ENCODE data around the gene PSMB10.
"Not testable (repeated sequence)": the region's sequence is repeated elsewhere in the genome, so short reads cannot be mapped to it uniquely, and the experiment has no call there.

PSMB10 gene

DNA sequence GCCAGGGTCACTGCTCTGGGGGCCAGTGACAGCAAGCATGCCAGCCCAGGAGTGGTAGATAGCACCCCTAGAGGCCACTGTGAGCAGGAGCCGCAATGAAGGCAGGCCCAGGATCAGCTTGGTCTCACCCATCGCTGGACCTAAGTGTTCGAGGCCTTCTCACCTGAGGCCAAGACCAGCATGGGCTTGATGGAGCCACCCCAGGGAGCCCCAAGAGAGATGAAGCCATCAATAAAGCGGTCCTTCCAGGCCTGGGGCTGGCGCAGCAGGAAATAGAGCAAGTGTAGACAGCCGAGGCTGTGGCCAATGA lies 5.5 kb upstream of the PSMB10 start:
- DNase-seq (ENCODE audit: low spot score): peak; percentile 96

DNA sequence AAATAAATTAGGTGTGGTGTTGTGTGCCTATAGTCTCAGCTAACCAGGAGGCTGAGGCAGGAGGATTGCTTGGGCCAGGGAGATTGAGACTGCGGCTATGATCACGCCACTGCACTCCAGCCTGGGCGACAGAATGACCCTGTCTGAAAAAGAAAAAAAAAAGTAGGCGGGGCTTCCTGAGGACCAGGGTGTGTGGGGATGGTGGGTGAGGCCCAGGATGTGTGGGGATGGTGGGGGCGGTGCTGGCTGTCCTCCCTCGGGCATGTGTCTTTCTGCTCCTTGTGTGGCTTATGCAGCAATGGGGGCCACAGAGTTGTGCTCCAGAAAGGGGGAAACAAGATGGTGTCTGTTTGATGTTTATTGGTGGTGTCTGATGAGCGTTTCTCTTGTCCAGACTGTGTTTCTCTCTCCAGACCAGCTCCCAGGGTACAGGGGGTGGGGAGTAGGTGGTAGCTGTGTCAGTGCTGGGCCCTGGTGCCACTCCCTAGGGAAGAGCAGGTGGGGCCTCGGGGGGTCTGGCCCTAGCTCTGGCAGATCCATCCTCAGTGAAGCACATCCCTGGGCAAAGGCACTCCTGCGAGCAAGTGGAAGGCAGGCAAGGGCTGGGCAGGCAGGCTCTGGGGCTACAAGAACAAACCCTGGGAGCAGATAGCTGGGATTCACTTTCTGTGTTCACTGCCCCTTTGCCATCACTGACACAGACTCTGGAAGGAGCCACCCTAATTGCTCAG lies 5.0 kb upstream of the PSMB10 start:
- no peak for DNase-seq (ENCODE audit: low spot score)

DNA sequence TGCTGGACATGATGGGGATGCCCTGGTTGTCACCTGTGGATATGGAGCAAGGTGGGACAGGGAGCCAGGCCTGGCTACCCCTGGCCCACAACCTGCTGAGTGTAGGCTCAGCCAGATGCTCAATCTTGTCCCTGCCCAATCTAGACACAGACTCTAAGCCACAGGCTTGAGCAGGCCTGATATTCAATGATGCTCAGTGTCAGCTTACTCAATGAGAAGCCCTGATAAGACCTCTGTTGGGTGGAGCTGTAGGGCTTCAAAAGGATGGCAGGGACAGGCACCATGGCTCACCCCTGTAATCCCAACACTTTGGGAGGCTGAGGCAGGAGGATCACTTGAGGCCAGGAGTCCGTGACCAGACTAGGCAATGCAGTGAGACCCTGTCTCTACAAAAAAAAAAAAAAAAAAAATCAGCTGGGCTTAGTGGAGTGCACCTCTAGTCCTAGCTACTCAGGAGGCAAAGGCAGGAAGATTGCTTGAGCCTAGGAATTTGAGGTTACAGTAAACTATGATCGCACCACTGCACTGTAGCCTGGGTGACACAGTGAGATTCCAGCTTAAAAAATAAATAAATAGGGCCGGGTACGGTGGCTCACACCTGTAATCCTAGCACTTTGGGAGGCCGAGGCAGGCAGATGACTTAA lies 3.9 kb upstream of the PSMB10 start:
- DNase-seq (ENCODE audit: low spot score): no peak

GRCh38 chr16:67939507-67940445 lies 3.1 kb upstream of the PSMB10 start:
- no peak for DNase-seq (ENCODE audit: low spot score)

- not testable (repeated sequence) for DNase-seq (ENCODE audit: low spot score)
These were observed 1.1 kb upstream of the PSMB10 start for GRCh38 chr16:67937713-67938112.

- peak; percentile 53 for DNase-seq (ENCODE audit: low spot score)
These were observed 393 bp upstream of the PSMB10 start for GRCh38 chr16:67936880-67937605.

DNA sequence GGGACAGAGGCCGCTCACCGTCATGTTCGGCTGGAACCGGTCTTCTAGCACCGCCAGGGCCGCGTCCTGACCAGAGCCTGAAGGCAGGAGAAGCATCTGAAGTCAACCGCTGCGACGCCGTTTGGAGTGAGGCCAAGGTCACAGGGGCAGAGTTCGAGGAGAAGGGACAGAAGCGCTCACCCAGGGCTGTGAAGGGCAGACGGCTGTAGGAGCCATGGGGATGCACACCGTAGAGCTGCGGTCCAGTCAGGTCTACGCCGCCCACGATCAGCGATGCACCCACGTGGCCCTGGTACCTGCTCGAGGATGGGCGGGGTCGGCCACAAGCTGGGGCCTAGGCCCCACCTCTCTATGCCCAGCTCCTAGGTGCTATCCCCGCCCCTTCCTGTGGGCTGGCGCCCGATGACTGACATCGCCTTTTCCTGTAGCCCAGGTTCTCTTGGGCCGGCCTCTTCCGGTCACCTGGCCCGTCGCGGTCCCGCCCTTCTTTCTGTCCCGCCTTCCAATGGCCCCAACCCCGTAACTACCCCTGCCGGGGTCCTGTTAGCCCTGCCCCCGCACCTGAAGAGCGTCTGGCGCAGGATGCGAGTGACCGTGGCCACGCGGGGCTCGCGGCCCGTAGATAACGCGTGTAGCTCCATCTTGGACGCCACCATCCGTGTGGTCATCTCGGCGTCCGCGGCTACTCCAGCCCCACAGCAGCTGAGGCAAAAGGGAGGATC lies 1.1 kb downstream of the PSMB10 start:
- peak; percentile 100 for DNase-seq (ENCODE audit: low spot score)

DNA sequence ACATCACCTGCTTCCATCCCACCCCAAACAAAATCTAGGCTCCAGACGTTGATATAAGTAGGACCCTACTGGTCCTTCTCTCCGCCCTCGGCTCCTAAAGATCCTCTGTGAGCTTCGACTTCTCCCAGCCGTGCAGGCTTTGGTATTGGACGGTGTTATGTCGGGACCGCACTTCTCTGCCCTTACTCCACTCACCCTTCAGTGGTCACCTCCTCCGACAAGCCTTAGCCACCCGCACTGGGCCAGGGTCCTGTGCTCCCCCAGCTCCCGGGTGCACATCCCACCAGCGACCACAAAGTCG lies 1.6 kb downstream of the PSMB10 start:
- no peak for DNase-seq (ENCODE audit: low spot score)

DNA sequence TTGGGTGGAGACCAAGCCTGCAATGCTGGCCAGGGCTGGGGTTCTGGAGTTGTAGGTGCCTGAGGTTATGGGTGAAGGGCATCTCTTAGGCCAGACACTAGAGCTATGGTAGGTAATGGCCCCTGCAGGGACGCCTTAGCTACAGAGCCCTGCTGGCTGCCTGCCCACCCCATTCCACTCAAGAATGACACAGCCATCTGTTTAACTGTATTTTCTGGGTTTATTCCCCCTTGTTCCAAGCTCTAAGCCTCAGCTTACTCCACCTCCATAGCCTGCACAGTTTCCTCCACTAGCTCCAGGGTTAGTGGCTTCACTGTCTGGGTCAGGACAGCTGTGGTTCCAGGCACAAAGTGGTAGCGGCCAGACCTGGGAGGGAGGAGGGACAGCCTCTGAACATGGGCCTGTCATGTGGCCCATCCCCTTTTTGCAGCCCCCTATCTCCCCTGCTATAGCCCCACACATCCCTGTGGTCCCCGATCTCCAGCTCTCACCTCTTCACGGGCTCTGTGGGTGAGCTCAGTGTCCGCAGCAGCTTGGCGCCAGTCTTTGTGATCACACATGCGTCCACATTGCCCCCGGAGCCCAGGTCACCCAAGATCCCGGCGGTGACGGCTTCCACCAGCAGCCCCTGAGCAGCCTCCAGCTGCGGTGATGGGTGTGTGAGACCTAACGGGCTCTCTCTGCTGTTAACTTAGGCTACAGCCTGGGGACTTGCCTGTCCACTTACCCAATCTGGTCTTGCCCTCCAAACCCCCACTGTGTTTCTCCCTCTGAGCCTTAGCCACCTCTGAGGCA lies 2.1 kb downstream of the PSMB10 start:
- no peak for DNase-seq (ENCODE audit: low spot score)

DNA sequence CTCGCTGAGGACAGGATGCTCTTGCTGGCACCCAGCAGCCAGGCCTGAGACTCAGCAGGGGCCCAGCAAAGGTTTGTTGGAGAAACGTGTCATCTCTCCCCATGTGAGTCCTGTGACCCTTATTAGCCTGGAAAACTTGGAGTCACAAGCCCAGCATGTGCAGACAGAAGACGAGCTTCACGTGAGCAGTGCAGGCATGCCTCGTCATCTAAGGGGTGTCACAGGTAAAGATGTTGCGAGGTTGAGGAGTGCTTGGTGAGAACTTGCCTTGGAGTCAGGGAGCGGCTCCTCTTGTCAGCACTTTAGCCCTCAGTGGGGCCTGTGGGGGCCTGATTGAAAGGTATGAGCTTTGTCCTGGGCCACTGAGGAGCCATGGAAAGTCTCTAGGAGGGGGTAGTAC lies 2.8 kb downstream of the PSMB10 start:
- DNase-seq (ENCODE audit: low spot score): no peak

DNA sequence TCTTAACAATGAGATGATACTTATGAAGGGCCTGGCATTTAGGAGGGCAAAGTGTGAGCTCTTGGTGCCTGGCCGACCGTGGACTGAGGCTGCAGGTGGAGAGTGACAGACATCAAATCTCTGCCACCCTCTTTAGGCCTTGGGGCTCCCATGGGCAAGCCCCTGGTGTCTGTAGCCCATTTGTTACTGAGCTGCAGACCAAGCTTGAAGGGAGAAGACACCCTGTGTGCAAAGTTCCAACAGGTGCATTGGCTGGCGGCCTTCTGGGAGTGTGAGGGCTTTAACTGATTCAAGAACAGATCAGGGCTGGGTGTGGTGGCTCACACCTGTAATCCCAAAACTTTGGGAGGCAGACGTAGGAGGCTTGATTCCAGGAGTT lies 4.2 kb downstream of the PSMB10 start:
- DNase-seq (ENCODE audit: low spot score): no peak

DNA sequence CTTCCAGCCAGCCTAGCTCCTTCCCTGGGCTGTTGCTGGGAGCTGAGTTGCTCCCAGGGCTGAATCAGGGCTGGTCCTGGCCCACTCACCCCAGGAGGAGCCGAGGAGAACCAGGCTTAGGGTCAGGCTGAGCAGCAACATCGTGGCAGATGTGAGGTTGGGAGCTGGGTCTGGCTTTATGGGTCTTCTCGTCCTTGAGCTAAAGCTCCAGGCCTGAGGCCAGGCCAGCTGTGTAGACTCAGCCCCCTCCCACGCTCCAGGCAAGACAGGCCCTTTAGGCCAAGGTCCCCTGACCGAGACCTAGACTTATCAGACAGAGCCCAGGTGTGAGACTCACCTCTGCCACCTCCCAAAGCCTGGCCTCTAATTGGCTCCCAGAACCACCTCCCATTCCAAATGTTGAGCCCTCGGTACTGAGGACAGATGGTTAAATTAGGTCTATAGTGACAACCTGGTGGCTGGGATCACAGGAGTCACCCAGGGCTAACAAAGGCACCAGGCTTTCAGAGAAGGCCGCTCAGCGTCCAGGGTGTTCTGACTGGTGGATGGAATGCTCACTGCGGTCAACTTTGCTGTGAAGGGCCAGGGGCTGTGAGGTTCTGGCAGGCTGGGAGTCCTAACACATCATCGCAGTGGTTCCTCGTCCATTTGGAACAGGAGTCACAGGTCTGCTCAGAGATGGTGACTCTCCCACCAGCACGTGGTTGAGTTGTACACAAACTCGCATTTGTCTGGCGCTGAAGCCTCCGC lies 4.8 kb downstream of the PSMB10 start, which contains the start of gene CTRL:
Gene CTRL, minus strand, starts transcription at position 151 of the 750 bp plus-strand sequence. Its CDS starts 10 bp downstream, at position 141.
- no peak for DNase-seq (ENCODE audit: low spot score)

- DNase-seq (ENCODE audit: low spot score): no peak
These were observed 5.9 kb downstream of the PSMB10 start for GRCh38 chr16:67930678-67931211.

GRCh38 chr16:67930191-67930590 lies 6.5 kb downstream of the PSMB10 start:
- DNase-seq (ENCODE audit: low spot score): no peak

- peak; percentile 94 for DNase-seq (ENCODE audit: low spot score)
These were observed 7.9 kb downstream of the PSMB10 start for GRCh38 chr16:67928561-67929364.

GRCh38 chr16:67928147-67928546 lies 8.5 kb downstream of the PSMB10 start:
- no peak for DNase-seq (ENCODE audit: low spot score)

DNA sequence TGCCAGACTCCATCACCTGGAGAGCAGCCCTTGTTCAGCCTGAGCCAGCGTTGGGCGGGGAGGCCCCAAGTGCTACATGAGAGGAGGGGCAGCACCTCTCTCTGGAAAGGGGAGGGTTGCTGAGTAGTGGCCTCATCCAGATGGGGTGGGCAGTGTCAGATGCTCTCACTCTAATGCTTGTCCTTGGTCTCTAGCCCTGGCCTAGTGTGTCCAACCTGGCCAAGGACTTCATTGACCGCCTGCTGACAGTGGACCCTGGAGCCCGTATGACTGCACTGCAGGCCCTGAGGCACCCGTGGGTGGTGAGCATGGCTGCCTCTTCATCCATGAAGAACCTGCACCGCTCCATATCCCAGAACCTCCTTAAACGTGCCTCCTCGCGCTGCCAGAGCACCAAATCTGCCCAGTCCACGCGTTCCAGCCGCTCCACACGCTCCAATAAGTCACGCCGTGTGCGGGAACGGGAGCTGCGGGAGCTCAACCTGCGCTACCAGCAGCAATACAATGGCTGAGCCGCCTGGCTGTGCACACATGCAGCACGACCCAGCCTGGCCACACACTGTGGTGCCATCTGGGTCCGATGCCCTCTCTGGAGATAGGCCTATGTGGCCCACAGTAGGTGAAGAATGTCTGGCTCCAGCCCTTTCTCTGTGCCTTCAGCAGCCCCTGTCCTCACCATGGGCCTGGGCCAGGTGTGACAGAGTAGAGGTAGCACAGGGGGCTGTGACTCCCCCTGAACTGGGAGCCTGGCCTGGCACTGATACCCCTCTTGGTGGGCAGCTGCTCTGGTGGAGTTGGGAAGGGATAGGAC lies 9.3 kb downstream of the PSMB10 start:
- no peak for DNase-seq (ENCODE audit: low spot score)

GRCh38 chr16:67926181-67926750 lies 10.4 kb downstream of the PSMB10 start:
- DNase-seq (ENCODE audit: low spot score): no peak

Data from HuH-7 (cell line).